GM12801 (cell line): ENCODE measurements around the gene ARL16.

Experiments
- CTCF ChIP-seq: IDR thresholded peaks from one replicate; pipeline ENCODE4 v1.5.1; 2011; ENCODE audit warnings: control low read depth; ENCODE audit not compliant: insufficient read length; ENCODE audit errors: extremely low read depth

Gene ARL16

GRCh38 chr17:81681672-81682071 lies 1.9 kb downstream of the ARL16 start:
- TF ChIP-seq CTCF: no peak

- TF ChIP-seq CTCF: no peak
Measured at GRCh38 chr17:81680150-81680549, 3.4 kb downstream of the ARL16 start.

- no peak for TF ChIP-seq CTCF
Measured at GRCh38 chr17:81676906-81677305, 6.7 kb downstream of the ARL16 start.

- no peak for TF ChIP-seq CTCF
Measured at GRCh38 chr17:81673561-81674258, 9.9 kb downstream of the ARL16 start.

- no peak for TF ChIP-seq CTCF
Measured at GRCh38 chr17:81672954-81673353, 10.6 kb downstream of the ARL16 start.

- TF ChIP-seq CTCF: no peak
Measured at GRCh38 chr17:81672504-81672903, 11.1 kb downstream of the ARL16 start.

GRCh38 chr17:81667754-81668153 lies 15.8 kb downstream of the ARL16 start:
- TF ChIP-seq CTCF: no peak
